ENCODE results near the gene PLCB3. TPM values are rescaled to one million over a fixed set of nuclear protein-coding genes. Genes with fewer than 3 reads are reported as not detected.

The PLCB3 gene
- total RNA-seq, 1 experiment from 2014 or later: 80.2 TPM

GRCh38 chr11:64244107-64244506 lies 7.2 kb upstream of the PLCB3 start:
- no peaks in the 10 kb centered on the region for H3K79me1 ChIP-seq (ENCODE audit: insufficient read depth, low read depth, low read length, poor library complexity, severe bottlenecking)
- no peak overlapping the region for H3T11ph ChIP-seq (ENCODE audit: low read length)
- no CpG with 5 or more reads among the region's 5 CpGs for WGBS (ENCODE audit: extremely low coverage, insufficient read length, low lambda C conversion rate)
- TF ChIP-seq CTCF (conservative IDR thresholded peaks at IDR 0.05): no peak
- H3K27me3 ChIP-seq (ENCODE audit: insufficient read depth, low read length): no peaks in the 10 kb centered on the region
- no peak for DNase-seq
- H2BK15ac ChIP-seq (ENCODE audit: low read depth, low read length): no peak overlapping the region
- H3K14ac ChIP-seq (ENCODE audit: insufficient read depth, low read length): no peak overlapping the region
- H2AK5ac ChIP-seq (ENCODE audit: insufficient read length, low read length): no peak overlapping the region
- H2BK12ac ChIP-seq (ENCODE audit: insufficient read length, low read depth, low read length): no peak overlapping the region
- no peak overlapping the region for H3K23ac ChIP-seq (ENCODE audit: insufficient read length, low read depth, low read length)
- no peak overlapping the region for H3K18ac ChIP-seq (ENCODE audit: insufficient read length, low read depth, low read length)
- H3K23me2 ChIP-seq (ENCODE audit: insufficient read length, low read depth, low read length, poor library complexity, severe bottlenecking): peaks cover 21% of the 10 kb centered on the region
- no peak overlapping the region for H4K91ac ChIP-seq (ENCODE audit: insufficient read length, low read depth, low read length)
- no peak overlapping the region for H3K9ac ChIP-seq (ENCODE audit: extremely low read depth, insufficient read length, low read length)
- peaks cover 9% of the 10 kb centered on the region; the same call in 1 of the 2 replicates for H3K79me2 ChIP-seq (ENCODE audit: insufficient read depth, low read length)
- peaks cover 3% of the 10 kb centered on the region; the same call in 1 of the 2 replicates for H3K4me1 ChIP-seq (ENCODE audit: insufficient read depth, low read length)
- H2BK20ac ChIP-seq (ENCODE audit: low read depth, low read length, poor library complexity, severe bottlenecking): no peak overlapping the region
- H4K5ac ChIP-seq (ENCODE audit: insufficient read length, low read depth, low read length): no peak overlapping the region
- no peaks in the 10 kb centered on the region for H4K20me1 ChIP-seq (ENCODE audit: control insufficient read depth, insufficient read depth, insufficient read length)
- Mint-ChIP-seq H3K4me3 (peak overlapping the region; percentile 85 to 93), H3K9me3 (no peaks in the 10 kb centered on the region; a peak in 1 of 5 replicates), H3K4me1 (peaks cover 35 to 42% of the 10 kb centered on the region in 2 experiments), H3K36me3 (ENCODE audit: insufficient read depth in 1 of 3, low read depth in 3 of 3) (peaks cover 12 to 23% (median 13%) of the 10 kb centered on the region in 3 experiments), H3K27me3 (ENCODE audit: low read depth) (no peaks in the 10 kb centered on the region), H3K27ac (peak overlapping the region in 2 of 3 experiments; percentile 83 to 90; a peak in 3 of 7 replicates)
- no peak overlapping the region for H2BK5ac ChIP-seq (ENCODE audit: insufficient read length, low read length)
- no peak overlapping the region for H2AFZ ChIP-seq (ENCODE audit: low read length)
- no peak overlapping the region for H3K27ac ChIP-seq (ENCODE audit: insufficient read length, low read depth, low read length)
- no peaks in the 10 kb centered on the region for H3K9me3 ChIP-seq (ENCODE audit: control insufficient read depth, low read depth, low read length)
- H4K8ac ChIP-seq (replicated peaks; ENCODE audit: insufficient read length, low read depth, low read length): no peak overlapping the region
- H2BK120ac ChIP-seq (ENCODE audit: low read depth, low read length, poor library complexity, severe bottlenecking): no peak overlapping the region
- no peak overlapping the region for H3K56ac ChIP-seq (ENCODE audit: insufficient read length, low read depth, low read length)
- no peak overlapping the region for H3K4ac ChIP-seq (ENCODE audit: low read depth, low read length)
- no peak overlapping the region for H3K4me2 ChIP-seq (ENCODE audit: insufficient read depth, insufficient read length, low read length)

Data from H9 (cell line).